Astrocyte (in vitro differentiated cells and primary cell): ENCODE results near the gene PALLD. TPM values are rescaled to one million over a fixed set of nuclear protein-coding genes. Genes with fewer than 3 reads are reported as not detected.

ENCODE experiments used
- DNase-seq: peaks from one replicate; pipeline ENCODE4 v3.0.0-alpha.2; 2010; ENCODE audit warnings: low read depth
- FAIRE-seq: peaks from 2 replicates; lab custom pipeline; 2011; peaks lifted over from hg19 to GRCh38; lab: Jason Lieb, UNC
- H2AFZ ChIP-seq: 2 replicates; pipeline ENCODE4 v1.6.0; 2012; ENCODE audit warnings: low read depth, low read length, inconsistent platforms
- H3K27ac ChIP-seq: 2 replicates; pipeline ENCODE4 v1.5.1; 2011; ENCODE audit warnings: low read depth, low read length, inconsistent platforms
- H3K27me3 ChIP-seq: 2 replicates; pipeline ENCODE4 v1.6.0; 2011; ENCODE audit warnings: low read length, inconsistent platforms; ENCODE audit not compliant: insufficient read depth
- H3K36me3 ChIP-seq: 2 replicates; pipeline ENCODE4 v1.5.1; 2011; ENCODE audit warnings: low read length, inconsistent platforms; ENCODE audit not compliant: insufficient read depth
- H3K4me1 ChIP-seq: 2 replicates; pipeline ENCODE4 v1.5.1; 2011; ENCODE audit warnings: low read length, inconsistent platforms; ENCODE audit not compliant: insufficient read depth
- H3K4me2 ChIP-seq: 2 replicates; pipeline ENCODE4 v1.6.0; 2012; ENCODE audit warnings: low read length, inconsistent platforms
- H3K4me3 ChIP-seq: 2 replicates; pipeline ENCODE4 v1.5.1; 2011; ENCODE audit warnings: low read depth, mild to moderate bottlenecking, low read length, inconsistent platforms; ENCODE audit not compliant: insufficient read depth
- H3K79me2 ChIP-seq: 2 replicates; pipeline ENCODE4 v1.6.0; 2012; ENCODE audit warnings: mild to moderate bottlenecking, low read length, inconsistent platforms; ENCODE audit not compliant: insufficient read depth
- H3K9ac ChIP-seq: 2 replicates; pipeline ENCODE4 v1.6.0; 2012; ENCODE audit warnings: mild to moderate bottlenecking, low read length, inconsistent platforms
- H3K9me3 ChIP-seq: 2 replicates; pipeline ENCODE4 v1.5.1; 2012; ENCODE audit warnings: low read depth, mild to moderate bottlenecking, low read length, inconsistent platforms; ENCODE audit not compliant: insufficient read depth
- H4K20me1 ChIP-seq: 2 replicates; pipeline ENCODE4 v1.6.0; 2012; ENCODE audit warnings: low read length, inconsistent platforms; ENCODE audit not compliant: insufficient read depth
- H3K27ac Mint-ChIP-seq: one replicate; pipeline ENCODE4 v1.8.0; 2021; ENCODE audit warnings: mild to moderate bottlenecking, mixed read lengths; ENCODE audit not compliant: unreplicated experiment
- H3K27me3 Mint-ChIP-seq: one replicate; pipeline ENCODE4 v1.8.0; 2021; ENCODE audit warnings: low read depth, mixed read lengths; ENCODE audit not compliant: unreplicated experiment
- H3K36me3 Mint-ChIP-seq: one replicate; pipeline ENCODE4 v1.8.0; 2021; ENCODE audit warnings: low read depth, mixed read lengths; ENCODE audit not compliant: unreplicated experiment
- H3K4me1 Mint-ChIP-seq: one replicate; pipeline ENCODE4 v1.8.0; 2021; ENCODE audit warnings: low read depth, mixed read lengths; ENCODE audit not compliant: unreplicated experiment
- H3K4me3 Mint-ChIP-seq: one replicate; pipeline ENCODE4 v1.8.0; 2021; ENCODE audit warnings: mild to moderate bottlenecking, moderate library complexity, mixed read lengths; ENCODE audit not compliant: unreplicated experiment
- H3K9me3 Mint-ChIP-seq: one replicate; pipeline ENCODE4 v1.8.0; 2021; ENCODE audit warnings: mild to moderate bottlenecking, mixed read lengths; ENCODE audit not compliant: unreplicated experiment
- EZH2 ChIP-seq: IDR thresholded peaks from 2 replicates; pipeline ENCODE4 v1.6.1; 2012; ENCODE audit warnings: mild to moderate bottlenecking, low read length, inconsistent platforms; ENCODE audit not compliant: insufficient read depth
- total RNA-seq: library from RNA; stranded (reverse); gene quantifications from 2 replicates; pipeline ENCODE4 v1.2.1, GENCODE V29; 2021
- TF ChIP-seq, protein P1 (sequence below): IDR thresholded peaks from 2 replicates; pipeline ENCODE4 v1.5.1; 2011; ENCODE audit warnings: low read depth, mild to moderate bottlenecking, inconsistent platforms, low read length, moderate library complexity; ENCODE audit not compliant: insufficient read depth

The PALLD gene
- total RNA-seq, 1 donor from 2014 or later = 498 TPM

GRCh38 chr4:168743601-168744000, 246.7 kb downstream of the PALLD start:
- no peaks in the 10 kb centered on the region for H3K36me3 ChIP-seq
- Mint-ChIP-seq H3K36me3 (peaks cover 26% of the 10 kb centered on the region), H3K27me3 (no peaks in the 10 kb centered on the region), H3K4me3 (no peak overlapping the region), H3K4me1 (peaks cover 73% of the 10 kb centered on the region), H3K9me3 (no peaks in the 10 kb centered on the region), H3K27ac (peak overlapping the region; percentile 90)
- H3K9me3 ChIP-seq = no peaks in the 10 kb centered on the region
- peak overlapping the region; percentile 49 for H3K4me2 ChIP-seq
- peaks cover 9% of the 10 kb centered on the region for H3K79me2 ChIP-seq
- H3K4me3 ChIP-seq = no peak overlapping the region
- FAIRE-seq (no peak), DNase-seq (no peak)
- peaks cover 12% of the 10 kb centered on the region for H3K4me1 ChIP-seq
- no peaks in the 10 kb centered on the region for H3K27me3 ChIP-seq
- peak overlapping the region; percentile 42 for H3K27ac ChIP-seq
- H3K9ac ChIP-seq = peak overlapping the region; percentile 33
- TF ChIP-seq, protein P1, sequence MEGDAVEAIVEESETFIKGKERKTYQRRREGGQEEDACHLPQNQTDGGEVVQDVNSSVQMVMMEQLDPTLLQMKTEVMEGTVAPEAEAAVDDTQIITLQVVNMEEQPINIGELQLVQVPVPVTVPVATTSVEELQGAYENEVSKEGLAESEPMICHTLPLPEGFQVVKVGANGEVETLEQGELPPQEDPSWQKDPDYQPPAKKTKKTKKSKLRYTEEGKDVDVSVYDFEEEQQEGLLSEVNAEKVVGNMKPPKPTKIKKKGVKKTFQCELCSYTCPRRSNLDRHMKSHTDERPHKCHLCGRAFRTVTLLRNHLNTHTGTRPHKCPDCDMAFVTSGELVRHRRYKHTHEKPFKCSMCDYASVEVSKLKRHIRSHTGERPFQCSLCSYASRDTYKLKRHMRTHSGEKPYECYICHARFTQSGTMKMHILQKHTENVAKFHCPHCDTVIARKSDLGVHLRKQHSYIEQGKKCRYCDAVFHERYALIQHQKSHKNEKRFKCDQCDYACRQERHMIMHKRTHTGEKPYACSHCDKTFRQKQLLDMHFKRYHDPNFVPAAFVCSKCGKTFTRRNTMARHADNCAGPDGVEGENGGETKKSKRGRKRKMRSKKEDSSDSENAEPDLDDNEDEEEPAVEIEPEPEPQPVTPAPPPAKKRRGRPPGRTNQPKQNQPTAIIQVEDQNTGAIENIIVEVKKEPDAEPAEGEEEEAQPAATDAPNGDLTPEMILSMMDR = no peak
- no peak for TF ChIP-seq EZH2
- peaks cover 3% of the 10 kb centered on the region for H4K20me1 ChIP-seq
- H2AFZ ChIP-seq = no peak overlapping the region

DNA sequence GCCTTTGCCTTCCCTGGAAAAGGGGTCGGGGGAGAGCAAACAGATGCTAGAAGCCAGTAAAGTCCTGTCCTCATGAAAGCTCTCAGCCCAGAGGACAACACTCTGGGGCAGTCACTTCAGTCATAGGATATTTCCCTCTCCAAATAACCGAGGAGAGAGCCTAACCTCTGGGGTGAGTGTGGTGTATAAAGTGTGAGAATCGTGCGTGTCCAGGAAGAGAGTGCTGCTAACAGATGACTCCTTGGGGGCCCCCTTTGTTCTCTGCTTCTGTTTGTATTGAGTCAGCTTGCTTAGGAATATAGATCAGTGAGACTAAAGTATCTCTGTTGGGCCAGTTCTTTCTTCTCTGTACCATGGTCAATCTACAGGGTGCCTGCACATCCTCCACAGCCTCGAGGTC, 247.2 kb downstream of the PALLD start:
- DNase-seq (no peak), FAIRE-seq (no peak)
- Histone ChIP-seq H3K36me3 (no peaks in the 10 kb centered on the region), H3K27ac (peak overlapping the region; percentile 42), H2AFZ (no peak overlapping the region), H3K27me3 (no peaks in the 10 kb centered on the region), H3K4me1 (peaks cover 12% of the 10 kb centered on the region), H3K79me2 (peaks cover 9% of the 10 kb centered on the region), H3K9ac (peak overlapping the region; percentile 33), H4K20me1 (peaks cover 3% of the 10 kb centered on the region), H3K4me2 (peak overlapping the region; percentile 49), H3K9me3 (no peaks in the 10 kb centered on the region), H3K4me3 (no peak overlapping the region)
- peak overlapping the region; percentile 40 for H3K4me3 Mint-ChIP-seq
- H3K27me3 Mint-ChIP-seq = no peaks in the 10 kb centered on the region
- no peak for TF ChIP-seq EZH2
- TF ChIP-seq, protein P1 = no peak
- no peaks in the 10 kb centered on the region for H3K9me3 Mint-ChIP-seq
- H3K27ac Mint-ChIP-seq = peak overlapping the region; percentile 90
- peaks cover 26% of the 10 kb centered on the region for H3K36me3 Mint-ChIP-seq
- peaks cover 70% of the 10 kb centered on the region for H3K4me1 Mint-ChIP-seq

- H2AFZ ChIP-seq = no peak overlapping the region
- H3K4me3 ChIP-seq = no peak overlapping the region
- H3K36me3 ChIP-seq = no peaks in the 10 kb centered on the region
- H3K27me3 ChIP-seq = no peaks in the 10 kb centered on the region
- Mint-ChIP-seq H3K4me1 (peaks cover 49% of the 10 kb centered on the region), H3K27me3 (no peaks in the 10 kb centered on the region), H3K4me3 (no peak overlapping the region), H3K9me3 (no peaks in the 10 kb centered on the region), H3K27ac (no peak overlapping the region), H3K36me3 (peaks cover 25% of the 10 kb centered on the region)
- no peak overlapping the region for H3K9ac ChIP-seq
- TF ChIP-seq EZH2 = no peak
- TF ChIP-seq, protein P1 = no peak
- FAIRE-seq (no peak), DNase-seq (no peak)
- peaks cover 7% of the 10 kb centered on the region for H4K20me1 ChIP-seq
- peaks cover 19% of the 10 kb centered on the region for H3K79me2 ChIP-seq
- H3K4me2 ChIP-seq = no peak overlapping the region
- H3K9me3 ChIP-seq = no peaks in the 10 kb centered on the region
- H3K27ac ChIP-seq = no peak overlapping the region
- H3K4me1 ChIP-seq = peaks cover 16% of the 10 kb centered on the region
Observed at GRCh38 chr4:168748807-168749206, 252.0 kb downstream of the PALLD start.
